Measurements from ENCODE around the gene GRXCR1. TPM values are rescaled to one million over a fixed set of nuclear protein-coding genes. Genes with fewer than 3 reads are reported as not detected.
A peak's percentile ranks its signal among the peaks of the same experiment; 100 is the strongest.

GRXCR1 gene
- total and polyA plus RNA-seq, 2 of the 13 experiments (the other 11 are each of a cell fraction or from before 2014, with no cell fraction given): not detected

GRCh38 chr4:42953321-42953720 lies 60.8 kb downstream of the GRXCR1 start:
- ATAC-seq (no peak), FAIRE-seq (no peak), DNase-seq (ENCODE audit: low spot score) (no peak)
- Histone ChIP-seq H3K9ac (ENCODE audit: insufficient read depth, low read depth, low read length) (no peak overlapping the region), H3K4me3 (replicated peaks in 1 of 3; ENCODE audit: insufficient read depth in 1 of 3, low read depth in 2 of 3, low read length in 3 of 3) (no peak overlapping the region), H3K27ac (ENCODE audit: extremely low read length, insufficient read depth, low read length) (no peak overlapping the region), H3K79me2 (ENCODE audit: insufficient read depth, low read length) (no peaks in the 10 kb centered on the region), H3K9me3 (ENCODE audit: low read length) (peaks cover 12% of the 10 kb centered on the region), H3K4me1 (ENCODE audit: insufficient read depth, low read length) (no peaks in the 10 kb centered on the region), H3K27me3 (ENCODE audit: control insufficient read depth in 1 of 2, insufficient read depth in 2 of 2, low read length in 2 of 2) (no peaks in the 10 kb centered on the region), H2AFZ (ENCODE audit: low read length) (no peak overlapping the region), H4K20me1 (ENCODE audit: insufficient read depth, low read length) (no peaks in the 10 kb centered on the region), H3K36me3 (replicated peaks in 1 of 2; ENCODE audit: control insufficient read depth in 1 of 2, insufficient read depth in 2 of 2, low read length in 2 of 2) (no peaks in the 10 kb centered on the region), H3K4me2 (ENCODE audit: low read depth, low read length) (no peak overlapping the region)
- TF ChIP-seq HNRNPK (IDR thresholded peaks at IDR 0.05; ENCODE audit: low read depth, low read length, poor library complexity, severe bottlenecking) (no peak), ZNF253 (CRISPR knock-in tag; IDR thresholded peaks at IDR 0.05; ENCODE audit: borderline replicate concordance) (no peak), KDM2A (CRISPR knock-in tag; IDR thresholded peaks at IDR 0.05; ENCODE audit: borderline replicate concordance, low read depth) (no peak), TBL1XR1 (IDR thresholded peaks at IDR 0.05; ENCODE audit: borderline replicate concordance, low read length, partially characterized antibody) (no peak), ZNF547 (CRISPR knock-in tag; IDR thresholded peaks at IDR 0.05) (no peak)
- TF ChIP-seq, protein P1, sequence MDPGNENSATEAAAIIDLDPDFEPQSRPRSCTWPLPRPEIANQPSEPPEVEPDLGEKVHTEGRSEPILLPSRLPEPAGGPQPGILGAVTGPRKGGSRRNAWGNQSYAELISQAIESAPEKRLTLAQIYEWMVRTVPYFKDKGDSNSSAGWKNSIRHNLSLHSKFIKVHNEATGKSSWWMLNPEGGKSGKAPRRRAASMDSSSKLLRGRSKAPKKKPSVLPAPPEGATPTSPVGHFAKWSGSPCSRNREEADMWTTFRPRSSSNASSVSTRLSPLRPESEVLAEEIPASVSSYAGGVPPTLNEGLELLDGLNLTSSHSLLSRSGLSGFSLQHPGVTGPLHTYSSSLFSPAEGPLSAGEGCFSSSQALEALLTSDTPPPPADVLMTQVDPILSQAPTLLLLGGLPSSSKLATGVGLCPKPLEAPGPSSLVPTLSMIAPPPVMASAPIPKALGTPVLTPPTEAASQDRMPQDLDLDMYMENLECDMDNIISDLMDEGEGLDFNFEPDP (CRISPR knock-in tag; conservative IDR thresholded peaks at IDR 0.05): no peak
- ChIA-PET POLR2A (no interaction called here), CTCF (ENCODE audit: low intra/inter-chr PET ratio, low total read pairs) (no interaction called here)
- intact Hi-C loops (cut with micrococcal nuclease; ENCODE audit: unreplicated experiment) (no loop called here), in situ Hi-C loops (cut with HindIII; ENCODE audit: extremely low pct_ligation_motif_present, low pct_unique_long_range_greater_than_20kb) (no loop called here)
- WGBS (ENCODE audit: low lambda C conversion rate): 0% methylated on average over 1 of the region's 1 CpG
- BruUV-seq (replicated peaks): no TSS peak

GRCh38 chr4:42954963-42955669 lies 62.6 kb downstream of the GRXCR1 start:
- POLR2A ChIA-PET: no interaction called here
- Histone ChIP-seq H3K4me1 (ENCODE audit: insufficient read depth, low read length) (no peaks in the 10 kb centered on the region), H3K36me3 (replicated peaks in 1 of 2; ENCODE audit: control insufficient read depth in 1 of 2, insufficient read depth in 2 of 2, low read length in 2 of 2) (no peaks in the 10 kb centered on the region), H3K79me2 (ENCODE audit: insufficient read depth, low read length) (no peaks in the 10 kb centered on the region), H4K20me1 (ENCODE audit: insufficient read depth, low read length) (no peaks in the 10 kb centered on the region), H3K9ac (ENCODE audit: insufficient read depth, low read depth, low read length) (no peak overlapping the region), H3K27me3 (ENCODE audit: control insufficient read depth in 1 of 2, insufficient read depth in 2 of 2, low read length in 2 of 2) (no peaks in the 10 kb centered on the region), H3K27ac (ENCODE audit: extremely low read length, insufficient read depth, low read length) (no peak overlapping the region), H2AFZ (ENCODE audit: low read length) (no peak overlapping the region), H3K4me3 (replicated peaks in 1 of 3; ENCODE audit: insufficient read depth in 1 of 3, low read depth in 2 of 3, low read length in 3 of 3) (no peak overlapping the region), H3K4me2 (ENCODE audit: low read depth, low read length) (no peak overlapping the region), H3K9me3 (ENCODE audit: low read length) (peaks cover 12% of the 10 kb centered on the region)
- CTCF ChIA-PET (ENCODE audit: low intra/inter-chr PET ratio, low total read pairs): no interaction called here
- ATAC-seq: no peak
- no peak for FAIRE-seq
- 7% methylated on average over 10 of the region's 10 CpGs for WGBS (ENCODE audit: low lambda C conversion rate)
- no peak for DNase-seq (ENCODE audit: low spot score)
- BruUV-seq (replicated peaks): no TSS peak
- in situ Hi-C loops (cut with HindIII; ENCODE audit: extremely low pct_ligation_motif_present, low pct_unique_long_range_greater_than_20kb) (no loop called here), intact Hi-C loops (cut with micrococcal nuclease; ENCODE audit: unreplicated experiment) (no loop called here)
- TF ChIP-seq, protein P2, sequence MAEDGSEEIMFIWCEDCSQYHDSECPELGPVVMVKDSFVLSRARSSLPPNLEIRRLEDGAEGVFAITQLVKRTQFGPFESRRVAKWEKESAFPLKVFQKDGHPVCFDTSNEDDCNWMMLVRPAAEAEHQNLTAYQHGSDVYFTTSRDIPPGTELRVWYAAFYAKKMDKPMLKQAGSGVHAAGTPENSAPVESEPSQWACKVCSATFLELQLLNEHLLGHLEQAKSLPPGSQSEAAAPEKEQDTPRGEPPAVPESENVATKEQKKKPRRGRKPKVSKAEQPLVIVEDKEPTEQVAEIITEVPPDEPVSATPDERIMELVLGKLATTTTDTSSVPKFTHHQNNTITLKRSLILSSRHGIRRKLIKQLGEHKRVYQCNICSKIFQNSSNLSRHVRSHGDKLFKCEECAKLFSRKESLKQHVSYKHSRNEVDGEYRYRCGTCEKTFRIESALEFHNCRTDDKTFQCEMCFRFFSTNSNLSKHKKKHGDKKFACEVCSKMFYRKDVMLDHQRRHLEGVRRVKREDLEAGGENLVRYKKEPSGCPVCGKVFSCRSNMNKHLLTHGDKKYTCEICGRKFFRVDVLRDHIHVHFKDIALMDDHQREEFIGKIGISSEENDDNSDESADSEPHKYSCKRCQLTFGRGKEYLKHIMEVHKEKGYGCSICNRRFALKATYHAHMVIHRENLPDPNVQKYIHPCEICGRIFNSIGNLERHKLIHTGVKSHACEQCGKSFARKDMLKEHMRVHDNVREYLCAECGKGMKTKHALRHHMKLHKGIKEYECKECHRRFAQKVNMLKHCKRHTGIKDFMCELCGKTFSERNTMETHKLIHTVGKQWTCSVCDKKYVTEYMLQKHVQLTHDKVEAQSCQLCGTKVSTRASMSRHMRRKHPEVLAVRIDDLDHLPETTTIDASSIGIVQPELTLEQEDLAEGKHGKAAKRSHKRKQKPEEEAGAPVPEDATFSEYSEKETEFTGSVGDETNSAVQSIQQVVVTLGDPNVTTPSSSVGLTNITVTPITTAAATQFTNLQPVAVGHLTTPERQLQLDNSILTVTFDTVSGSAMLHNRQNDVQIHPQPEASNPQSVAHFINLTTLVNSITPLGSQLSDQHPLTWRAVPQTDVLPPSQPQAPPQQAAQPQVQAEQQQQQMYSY (CRISPR knock-in tag; IDR thresholded peaks at IDR 0.05): no peak
- TF ChIP-seq RBM39 (IDR thresholded peaks at IDR 0.05; ENCODE audit: low read depth, low read length, poor library complexity, severe bottlenecking) (no peak), PHF21A (CRISPR knock-in tag; IDR thresholded peaks at IDR 0.05) (no peak), NKX3-1 (CRISPR knock-in tag; IDR thresholded peaks at IDR 0.05) (no peak)
- TF ChIP-seq, protein P3, sequence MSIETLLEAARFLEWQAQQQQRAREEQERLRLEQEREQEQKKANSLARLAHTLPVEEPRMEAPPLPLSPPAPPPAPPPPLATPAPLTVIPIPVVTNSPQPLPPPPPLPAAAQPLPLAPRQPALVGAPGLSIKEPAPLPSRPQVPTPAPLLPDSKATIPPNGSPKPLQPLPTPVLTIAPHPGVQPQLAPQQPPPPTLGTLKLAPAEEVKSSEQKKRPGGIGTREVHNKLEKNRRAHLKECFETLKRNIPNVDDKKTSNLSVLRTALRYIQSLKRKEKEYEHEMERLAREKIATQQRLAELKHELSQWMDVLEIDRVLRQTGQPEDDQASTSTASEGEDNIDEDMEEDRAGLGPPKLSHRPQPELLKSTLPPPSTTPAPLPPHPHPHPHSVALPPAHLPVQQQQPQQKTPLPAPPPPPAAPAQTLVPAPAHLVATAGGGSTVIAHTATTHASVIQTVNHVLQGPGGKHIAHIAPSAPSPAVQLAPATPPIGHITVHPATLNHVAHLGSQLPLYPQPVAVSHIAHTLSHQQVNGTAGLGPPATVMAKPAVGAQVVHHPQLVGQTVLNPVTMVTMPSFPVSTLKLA (IDR thresholded peaks at IDR 0.05): peak; percentile 79

All from HepG2 (cell line).